LNCaP clone FGC (cell line): ENCODE data around the gene TRPM4.

Experiments
- DNase-seq: peaks from one replicate; pipeline ENCODE4 v3.0.0-alpha.2; 2011; ENCODE audit warnings: low read depth
- H3K4me3 ChIP-seq: 2 replicates; pipeline ENCODE4 v1.5.1; 2011; ENCODE audit warnings: mild to moderate bottlenecking, low read depth, low read length, control low read depth
- TF ChIP-seq, protein P1 (sequence below): IDR thresholded peaks from 2 replicates; pipeline ENCODE4 v1.5.1; 2012; ENCODE audit warnings: mild to moderate bottlenecking; ENCODE audit not compliant: control insufficient read depth, insufficient read depth; ENCODE audit errors: extremely low read depth

Gene TRPM4

DNA sequence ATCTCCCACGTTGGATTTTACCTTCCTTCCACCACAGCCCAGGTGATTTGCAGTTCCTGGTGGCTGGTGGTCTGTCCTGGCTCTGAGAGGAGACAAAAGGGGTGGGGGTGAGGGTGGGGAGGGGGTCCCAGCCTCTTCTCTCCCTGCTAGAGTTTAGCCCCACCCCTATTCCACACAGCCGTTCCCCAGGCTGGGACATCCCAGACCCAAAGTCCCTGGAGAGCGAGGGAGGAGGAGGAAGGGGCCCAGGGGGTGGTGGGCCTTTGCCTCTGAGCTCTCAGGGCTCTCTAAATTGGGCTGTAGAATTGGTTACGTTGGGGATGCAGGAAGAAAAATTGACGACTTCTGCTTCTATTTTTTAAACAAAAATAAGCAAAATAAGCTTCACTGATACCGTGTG lies 85.5 kb downstream of the TRPM4 start:
- no peak overlapping the region for H3K4me3 ChIP-seq
- no peak for DNase-seq
- TF ChIP-seq, protein P1, sequence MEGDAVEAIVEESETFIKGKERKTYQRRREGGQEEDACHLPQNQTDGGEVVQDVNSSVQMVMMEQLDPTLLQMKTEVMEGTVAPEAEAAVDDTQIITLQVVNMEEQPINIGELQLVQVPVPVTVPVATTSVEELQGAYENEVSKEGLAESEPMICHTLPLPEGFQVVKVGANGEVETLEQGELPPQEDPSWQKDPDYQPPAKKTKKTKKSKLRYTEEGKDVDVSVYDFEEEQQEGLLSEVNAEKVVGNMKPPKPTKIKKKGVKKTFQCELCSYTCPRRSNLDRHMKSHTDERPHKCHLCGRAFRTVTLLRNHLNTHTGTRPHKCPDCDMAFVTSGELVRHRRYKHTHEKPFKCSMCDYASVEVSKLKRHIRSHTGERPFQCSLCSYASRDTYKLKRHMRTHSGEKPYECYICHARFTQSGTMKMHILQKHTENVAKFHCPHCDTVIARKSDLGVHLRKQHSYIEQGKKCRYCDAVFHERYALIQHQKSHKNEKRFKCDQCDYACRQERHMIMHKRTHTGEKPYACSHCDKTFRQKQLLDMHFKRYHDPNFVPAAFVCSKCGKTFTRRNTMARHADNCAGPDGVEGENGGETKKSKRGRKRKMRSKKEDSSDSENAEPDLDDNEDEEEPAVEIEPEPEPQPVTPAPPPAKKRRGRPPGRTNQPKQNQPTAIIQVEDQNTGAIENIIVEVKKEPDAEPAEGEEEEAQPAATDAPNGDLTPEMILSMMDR = no peak

DNA sequence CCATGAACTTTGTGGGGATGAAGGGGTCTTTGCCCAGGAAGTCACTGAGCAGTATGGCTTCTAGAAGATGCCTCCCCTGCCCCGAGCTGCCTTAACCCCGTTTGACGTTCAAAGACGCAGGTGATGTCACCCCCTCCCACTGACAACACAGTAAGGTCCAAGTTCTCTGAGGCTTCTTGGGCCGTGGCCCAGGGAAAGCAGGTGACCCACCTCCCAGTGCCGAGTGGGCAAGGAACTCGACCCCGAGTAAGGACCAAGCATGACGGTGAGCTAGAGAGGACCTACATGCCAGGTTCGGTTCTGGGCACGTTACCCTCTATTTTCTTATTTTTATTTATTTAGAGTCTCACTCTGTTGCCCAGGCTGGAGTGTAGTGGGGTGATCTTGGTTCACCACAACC lies 86.1 kb downstream of the TRPM4 start:
- no peak overlapping the region for H3K4me3 ChIP-seq
- TF ChIP-seq, protein P1 = no peak

DNA sequence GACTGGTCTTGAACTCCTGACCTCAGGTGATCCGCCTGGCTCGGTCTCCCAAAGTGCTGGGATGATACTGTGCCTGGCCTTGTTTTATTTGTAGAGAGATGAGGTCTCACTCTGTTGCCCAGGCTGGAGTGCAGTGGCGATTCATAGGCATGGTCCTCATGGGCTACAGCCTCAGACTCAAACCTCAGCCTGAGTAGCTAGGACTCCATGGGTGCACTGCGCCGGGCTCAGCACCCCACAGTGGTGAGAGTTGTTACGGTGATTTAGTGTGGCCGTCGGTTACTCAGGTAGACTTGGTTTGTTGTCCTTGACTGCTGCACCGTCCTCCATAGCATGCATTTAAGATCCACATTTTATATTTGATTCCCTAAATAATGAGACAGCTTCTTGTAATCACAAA lies 86.7 kb downstream of the TRPM4 start:
- DNase-seq = no peak
- no peak overlapping the region for H3K4me3 ChIP-seq
- TF ChIP-seq, protein P1 = no peak

More for the DNA sequence above, 86.1 kb downstream of the TRPM4 start:
- no peak for DNase-seq

DNA sequence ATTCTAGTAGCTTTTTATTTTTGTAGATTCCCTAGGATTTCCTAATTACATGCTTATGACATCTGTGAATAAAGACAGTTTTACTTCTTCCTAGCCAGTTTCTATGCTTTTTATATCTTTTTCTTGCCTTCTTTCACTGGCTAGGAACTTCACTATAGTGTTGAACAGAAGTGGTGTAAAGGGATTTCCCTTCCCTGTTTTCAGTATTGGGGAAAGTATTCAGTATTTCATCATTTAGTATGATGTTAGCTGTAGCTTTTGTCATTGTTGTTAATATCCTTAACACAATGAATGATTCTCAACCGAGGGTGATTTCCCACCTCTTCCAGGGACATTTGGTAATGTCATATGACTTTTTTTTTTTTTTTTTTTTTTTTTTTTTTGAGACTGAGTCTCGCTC lies 90.1 kb downstream of the TRPM4 start:
- TF ChIP-seq, protein P1 = no peak
- no peak for DNase-seq
- H3K4me3 ChIP-seq = no peak overlapping the region

DNA sequence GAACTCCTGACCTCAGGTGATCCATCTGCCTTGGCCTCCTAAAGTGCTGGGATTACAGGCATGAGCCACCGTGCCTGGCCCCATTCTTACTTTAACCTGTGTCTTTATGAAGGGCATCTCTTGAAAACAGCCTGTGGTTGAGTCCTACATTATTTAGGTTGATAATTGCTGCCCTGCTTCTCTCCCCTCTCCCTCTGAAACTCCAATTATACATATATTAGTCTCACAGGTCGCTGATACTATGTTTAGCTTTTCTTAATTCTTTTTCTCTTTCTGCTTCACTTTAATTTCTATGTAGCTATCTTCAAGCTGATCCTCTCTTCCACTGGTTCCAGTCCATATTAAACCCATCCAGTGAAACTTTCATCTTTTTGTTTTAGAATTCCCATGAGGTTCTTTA lies 92.3 kb downstream of the TRPM4 start:
- no peak for DNase-seq
- TF ChIP-seq, protein P1 = no peak

DNA sequence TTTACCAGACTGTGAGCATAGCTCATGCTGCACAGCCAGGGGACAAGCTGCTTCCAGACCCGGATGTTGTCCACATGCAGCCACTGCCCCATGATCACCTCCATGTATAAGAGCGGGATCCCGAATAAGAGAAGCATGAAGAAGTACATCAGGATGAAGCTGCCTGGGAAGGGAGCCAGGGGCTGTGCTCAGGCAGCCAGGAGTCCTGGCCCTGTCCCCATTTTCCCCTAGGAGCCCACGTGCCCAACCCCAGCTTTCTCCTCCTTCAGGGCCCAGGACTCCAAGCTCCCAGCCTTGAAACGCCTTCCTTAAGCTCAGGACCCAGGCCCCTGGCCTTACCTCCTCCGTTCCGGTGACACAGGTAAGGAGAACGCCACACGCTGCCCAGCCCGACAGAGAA lies 98.1 kb downstream of the TRPM4 start:
- DNase-seq = no peak
- TF ChIP-seq, protein P1 = no peak
- H3K4me3 ChIP-seq = no peak overlapping the region

More for the DNA sequence above, 92.3 kb downstream of the TRPM4 start:
- no peak overlapping the region for H3K4me3 ChIP-seq

DNA sequence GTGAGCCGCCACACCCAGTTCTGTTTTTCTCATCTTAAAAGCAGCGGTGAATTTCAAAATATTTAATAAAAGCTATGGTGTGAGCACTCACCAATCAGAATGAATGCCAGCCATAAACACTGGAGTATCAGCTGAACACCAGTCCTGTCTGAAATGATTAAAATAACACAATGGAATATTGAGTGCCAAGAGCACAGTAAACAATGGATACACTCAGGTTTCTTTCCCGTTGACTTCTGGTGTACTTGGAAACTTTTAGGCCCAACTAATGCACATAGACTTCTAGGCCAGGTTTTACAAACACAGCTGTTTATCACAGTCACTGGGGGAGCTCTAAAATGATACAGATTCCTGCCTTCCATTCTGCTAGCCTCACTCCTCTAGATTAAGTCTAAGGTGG lies 99.1 kb downstream of the TRPM4 start:
- H3K4me3 ChIP-seq = no peak overlapping the region
- no peak for DNase-seq
- TF ChIP-seq, protein P1 = no peak
